CD8-positive, alpha-beta memory T cell (primary cell): ENCODE measurements around the gene SLC25A34. TPM values are rescaled to one million over a fixed set of nuclear protein-coding genes. Genes with fewer than 3 reads are reported as not detected.

Experiments
- CTCF ChIA-PET: fragments of 350-600 bp; sonication (Branson Sonifier 250); formaldehyde crosslinking; loops from one replicate; lab custom pipeline; 2021; ENCODE audit warnings: antibody characterized with exemption; lab: Charles Lee
- POLR2A ChIA-PET: fragments of 350-600 bp; sonication (Branson Sonifier 250); formaldehyde crosslinking; loops from one replicate; lab custom pipeline; 2021; ENCODE audit warnings: antibody characterized with exemption; lab: Charles Lee
- DNase-seq, 5 donors: peaks; one replicate each; pipeline versions ENCODE4 v3.0.0 to v3.0.0-alpha.2; 2020 to 2022; ENCODE audit warnings: mixed read lengths in 1 of 5
- H3K27ac ChIP-seq: one replicate; pipeline ENCODE4 v1.7.0; 2013; ENCODE audit warnings: low read depth, mild to moderate bottlenecking, low read length, moderate library complexity
- H3K27me3 ChIP-seq: 2 replicates; pipeline ENCODE4 v1.7.0; 2013; ENCODE audit warnings: low read length, mild to moderate bottlenecking; ENCODE audit not compliant: insufficient read depth, poor library complexity, severe bottlenecking
- H3K36me3 ChIP-seq: 2 replicates; pipeline ENCODE4 v1.7.0; 2013; ENCODE audit warnings: mild to moderate bottlenecking, low read length, moderate library complexity; ENCODE audit not compliant: insufficient read depth
- H3K4me1 ChIP-seq: 2 replicates; pipeline ENCODE4 v1.7.0; 2013; ENCODE audit warnings: mild to moderate bottlenecking, low read length, moderate library complexity; ENCODE audit not compliant: insufficient read depth
- H3K4me3 ChIP-seq: 2 replicates; pipeline ENCODE4 v1.7.0; 2013; ENCODE audit warnings: mild to moderate bottlenecking, low read length
- H3K9me3 ChIP-seq: 2 replicates; pipeline ENCODE4 v1.7.0; 2013; ENCODE audit warnings: mild to moderate bottlenecking, low read length
- H3K27ac Mint-ChIP-seq, 8 donors: one replicate each; pipeline ENCODE4 v1.8.0; 2020 to 2021; ENCODE audit warnings: mixed read lengths in 8 of 8, mild to moderate bottlenecking in 6 of 8, inconsistent platforms in 3 of 8, moderate library complexity in 3 of 8
- H3K27me3 Mint-ChIP-seq, 2 donors: one replicate each; pipeline ENCODE4 v1.8.0; 2020 to 2021; ENCODE audit warnings: mixed read lengths in 2 of 2, mild to moderate bottlenecking in 1 of 2, moderate library complexity in 1 of 2
- H3K36me3 Mint-ChIP-seq, 3 donors: one replicate each; pipeline ENCODE4 v1.8.0; 2020 to 2021; ENCODE audit warnings: mixed read lengths in 3 of 3, inconsistent platforms in 1 of 3, mild to moderate bottlenecking in 1 of 3
- H3K4me1 Mint-ChIP-seq, 3 donors: one replicate each; pipeline ENCODE4 v1.8.0; 2020 to 2021; ENCODE audit warnings: mixed read lengths in 3 of 3, inconsistent platforms in 1 of 3, mild to moderate bottlenecking in 1 of 3
- H3K4me3 Mint-ChIP-seq, 7 donors: one replicate each; pipeline ENCODE4 v1.8.0; 2020 to 2021; ENCODE audit warnings: mixed read lengths in 7 of 7, mild to moderate bottlenecking in 6 of 7, moderate library complexity in 4 of 7, inconsistent platforms in 2 of 7
- H3K9me3 Mint-ChIP-seq, 5 donors: one replicate each; pipeline ENCODE4 v1.8.0; 2020 to 2022; ENCODE audit warnings: mixed read lengths in 5 of 5, mild to moderate bottlenecking in 3 of 5, moderate library complexity in 2 of 5, inconsistent platforms in 1 of 5
- polyA plus RNA-seq: library from polyadenylated mRNA; unstranded; fragments of 300-500 nt; fragmentation: Illumina TruSeq; gene quantifications from one replicate; pipeline ENCODE4 v1.2.3, GENCODE V29; 2021
- total RNA-seq, 2 experiments: library from RNA; stranded (reverse); gene quantifications; one replicate each; pipeline ENCODE4 v1.2.3, GENCODE V29; 2021

Gene SLC25A34
- total and polyA plus RNA-seq, 3 experiments from 2014 or later, result 0.15 to 0.94 (median 0.93) TPM

DNA sequence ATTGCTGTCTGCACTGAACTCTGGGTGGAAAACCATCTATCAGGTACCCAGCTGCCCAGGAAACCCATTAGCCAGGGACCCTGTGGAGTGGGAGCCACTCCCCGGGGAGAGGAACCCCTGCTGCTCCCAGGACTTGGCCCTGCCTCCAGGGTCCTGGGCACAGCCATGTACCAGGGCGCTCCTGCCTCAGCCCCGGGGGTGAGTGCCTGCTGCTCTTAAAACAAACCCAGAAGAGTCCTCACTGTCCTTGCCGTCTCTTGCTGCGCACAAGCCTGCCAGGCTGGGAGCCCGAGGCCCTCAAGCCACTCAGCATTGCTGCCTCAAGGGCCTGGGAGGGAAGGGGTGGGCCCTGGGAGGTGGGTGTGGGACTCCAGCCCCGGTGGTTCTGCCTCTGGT lies 3.4 kb upstream of the SLC25A34 start:
- no peaks in the 10 kb centered on the region for H3K9me3 ChIP-seq
- H3K4me3 ChIP-seq, result no peak overlapping the region
- Mint-ChIP-seq H3K27ac (no peak overlapping the region), H3K4me3 (no peak overlapping the region), H3K9me3 (no peaks in the 10 kb centered on the region), H3K27me3 (no peaks in the 10 kb centered on the region), H3K4me1 (no peaks in the 10 kb centered on the region), H3K36me3 (peaks cover 0 to 61% (median 0%) of the 10 kb centered on the region in 3 donors)
- no peak for DNase-seq
- no peak overlapping the region for H3K27ac ChIP-seq
- ChIA-PET POLR2A (no interaction called here), CTCF (no interaction called here)
- H3K36me3 ChIP-seq, result peaks cover 11% of the 10 kb centered on the region
- H3K27me3 ChIP-seq, result no peaks in the 10 kb centered on the region
- H3K4me1 ChIP-seq, result no peaks in the 10 kb centered on the region

GRCh38 chr1:15733218-15733725 lies 2.8 kb upstream of the SLC25A34 start:
- Histone ChIP-seq H3K27ac (no peak overlapping the region), H3K36me3 (peaks cover 8% of the 10 kb centered on the region), H3K9me3 (no peaks in the 10 kb centered on the region), H3K4me3 (no peak overlapping the region), H3K4me1 (no peaks in the 10 kb centered on the region), H3K27me3 (no peaks in the 10 kb centered on the region)
- ChIA-PET CTCF (no interaction called here), POLR2A (no interaction called here)
- Mint-ChIP-seq H3K27ac (peak overlapping the region in 1 of 8 donors; percentile 17), H3K4me1 (no peaks in the 10 kb centered on the region), H3K4me3 (peak overlapping the region in 1 of 7 donors; percentile 76), H3K9me3 (no peaks in the 10 kb centered on the region), H3K36me3 (peaks cover 0 to 55% (median 0%) of the 10 kb centered on the region in 3 donors), H3K27me3 (no peaks in the 10 kb centered on the region)
- DNase-seq, result no peak

- H3K36me3 Mint-ChIP-seq, result peaks cover 0 to 50% (median 0%) of the 10 kb centered on the region in 3 donors
- H3K9me3 Mint-ChIP-seq, result no peaks in the 10 kb centered on the region
- Histone ChIP-seq H3K36me3 (peaks cover 8% of the 10 kb centered on the region), H3K4me1 (no peaks in the 10 kb centered on the region), H3K27me3 (no peaks in the 10 kb centered on the region), H3K4me3 (no peak overlapping the region), H3K9me3 (no peaks in the 10 kb centered on the region), H3K27ac (no peak overlapping the region)
- H3K4me3 Mint-ChIP-seq, result no peak overlapping the region
- no peak for DNase-seq
- no peaks in the 10 kb centered on the region for H3K4me1 Mint-ChIP-seq
- H3K27ac Mint-ChIP-seq, result no peak overlapping the region
- CTCF ChIA-PET, result no interaction called here
- no peaks in the 10 kb centered on the region for H3K27me3 Mint-ChIP-seq
- POLR2A ChIA-PET, result no interaction called here
Observed at GRCh38 chr1:15733726-15734226, 2.3 kb upstream of the SLC25A34 start.

GRCh38 chr1:15734296-15734695 lies 1.8 kb upstream of the SLC25A34 start:
- Mint-ChIP-seq H3K36me3 (peaks cover 0 to 45% (median 0%) of the 10 kb centered on the region in 3 donors), H3K4me3 (no peak overlapping the region), H3K4me1 (no peaks in the 10 kb centered on the region), H3K27ac (no peak overlapping the region), H3K27me3 (no peaks in the 10 kb centered on the region), H3K9me3 (no peaks in the 10 kb centered on the region)
- no peak for DNase-seq
- H3K27me3 ChIP-seq, result no peaks in the 10 kb centered on the region
- no peak overlapping the region for H3K4me3 ChIP-seq
- H3K36me3 ChIP-seq, result peaks cover 4% of the 10 kb centered on the region
- POLR2A ChIA-PET, result no interaction called here
- H3K9me3 ChIP-seq, result no peaks in the 10 kb centered on the region
- H3K27ac ChIP-seq, result no peak overlapping the region
- CTCF ChIA-PET, result no interaction called here
- H3K4me1 ChIP-seq, result no peaks in the 10 kb centered on the region

DNA sequence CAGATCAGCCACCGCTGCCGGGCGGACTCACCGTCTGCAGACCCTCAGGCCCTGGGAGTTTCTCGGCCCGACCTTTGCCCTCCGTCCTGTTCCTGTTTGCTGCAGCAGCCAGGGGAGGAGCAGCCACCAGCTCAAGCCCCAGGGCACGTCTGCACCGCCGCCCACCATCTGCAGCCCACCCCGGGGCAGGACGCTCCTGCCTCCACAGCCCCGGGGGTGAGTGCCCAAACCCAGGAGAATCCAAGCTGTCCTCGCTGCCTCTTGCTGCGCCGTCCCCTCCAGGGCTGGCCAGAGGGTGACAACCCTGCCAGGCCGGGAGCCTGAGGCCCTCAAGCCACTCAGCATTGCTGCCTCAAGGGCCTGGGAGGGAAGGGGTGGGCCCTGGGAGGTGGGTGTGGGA lies 1.2 kb upstream of the SLC25A34 start:
- H3K27me3 Mint-ChIP-seq, result no peaks in the 10 kb centered on the region
- H3K4me3 Mint-ChIP-seq, result no peak overlapping the region
- peaks cover 0 to 40% (median 0%) of the 10 kb centered on the region in 3 donors for H3K36me3 Mint-ChIP-seq
- POLR2A ChIA-PET, result no interaction called here
- H3K4me1 ChIP-seq, result no peaks in the 10 kb centered on the region
- CTCF ChIA-PET, result no interaction called here
- no peak overlapping the region for H3K27ac Mint-ChIP-seq
- no peak overlapping the region for H3K4me3 ChIP-seq
- no peaks in the 10 kb centered on the region for H3K9me3 Mint-ChIP-seq
- no peaks in the 10 kb centered on the region for H3K27me3 ChIP-seq
- H3K9me3 ChIP-seq, result no peaks in the 10 kb centered on the region
- DNase-seq, result no peak
- peaks cover 4% of the 10 kb centered on the region for H3K36me3 ChIP-seq
- H3K4me1 Mint-ChIP-seq, result no peaks in the 10 kb centered on the region
- H3K27ac ChIP-seq, result no peak overlapping the region

- ChIA-PET CTCF (no interaction called here), POLR2A (no interaction called here)
- Histone ChIP-seq H3K27me3 (no peaks in the 10 kb centered on the region), H3K4me1 (no peaks in the 10 kb centered on the region), H3K36me3 (peaks cover 4% of the 10 kb centered on the region), H3K9me3 (no peaks in the 10 kb centered on the region), H3K27ac (no peak overlapping the region), H3K4me3 (no peak overlapping the region)
- DNase-seq, result no peak
- Mint-ChIP-seq H3K27me3 (no peaks in the 10 kb centered on the region), H3K36me3 (peaks cover 0 to 38% (median 0%) of the 10 kb centered on the region in 3 donors), H3K9me3 (no peaks in the 10 kb centered on the region), H3K4me1 (no peaks in the 10 kb centered on the region), H3K4me3 (no peak overlapping the region), H3K27ac (peak overlapping the region in 2 of 8 donors; percentile 73 to 74)
Observed at GRCh38 chr1:15735304-15736037, 587 bp upstream of the SLC25A34 start.

DNA sequence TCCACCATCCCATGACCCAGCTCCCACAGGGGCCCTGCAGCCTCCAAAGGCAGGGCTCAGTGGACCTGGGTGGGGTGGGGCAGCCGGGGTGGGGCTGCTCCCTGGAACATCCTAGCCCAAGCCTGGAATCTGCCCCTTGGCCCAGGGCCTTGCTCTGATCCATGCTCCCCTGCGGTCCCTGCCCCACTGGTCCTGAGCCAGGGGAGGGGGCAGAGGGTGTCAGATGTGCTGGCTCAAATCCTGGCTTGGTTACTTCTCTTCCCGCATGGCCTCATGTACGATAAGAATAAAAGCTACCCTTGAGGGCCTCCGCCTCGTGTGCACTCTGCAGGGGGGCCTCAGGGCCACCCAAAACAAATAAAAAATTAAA lies 819 bp downstream of the SLC25A34 start:
- Mint-ChIP-seq H3K36me3 (peaks cover 0 to 28% (median 0%) of the 10 kb centered on the region in 3 donors), H3K9me3 (no peaks in the 10 kb centered on the region), H3K4me3 (no peak overlapping the region), H3K27me3 (no peaks in the 10 kb centered on the region), H3K4me1 (peaks cover 3 to 6% (median 6%) of the 10 kb centered on the region in 3 donors), H3K27ac (peak overlapping the region in 1 of 8 donors; percentile 83)
- ChIA-PET POLR2A (no interaction called here), CTCF (interaction anchor here (1.2 kb wide), 1 partner anchor 25 kb away, joined by 4 read pairs; no protein-coding TSS in a partner anchor)
- Histone ChIP-seq H3K4me1 (peaks cover 5% of the 10 kb centered on the region), H3K36me3 (no peaks in the 10 kb centered on the region), H3K27ac (no peak overlapping the region), H3K4me3 (no peak overlapping the region), H3K9me3 (no peaks in the 10 kb centered on the region), H3K27me3 (no peaks in the 10 kb centered on the region)
- no peak for DNase-seq
